HG02884 (cell line): ENCODE data around the gene IL19.
"Not testable (repeated sequence)": the region's sequence is repeated elsewhere in the genome, so short reads cannot be mapped to it uniquely, and the experiment has no call there.

Source experiments
- ATAC-seq: cut with Tn5 transposase; IDR thresholded peaks from one replicate; pipeline ENCODE4 v1.9.1; 2021; ENCODE audit warnings: mild to moderate bottlenecking, moderate library complexity; ENCODE audit not compliant: unreplicated experiment

IL19 gene

DNA sequence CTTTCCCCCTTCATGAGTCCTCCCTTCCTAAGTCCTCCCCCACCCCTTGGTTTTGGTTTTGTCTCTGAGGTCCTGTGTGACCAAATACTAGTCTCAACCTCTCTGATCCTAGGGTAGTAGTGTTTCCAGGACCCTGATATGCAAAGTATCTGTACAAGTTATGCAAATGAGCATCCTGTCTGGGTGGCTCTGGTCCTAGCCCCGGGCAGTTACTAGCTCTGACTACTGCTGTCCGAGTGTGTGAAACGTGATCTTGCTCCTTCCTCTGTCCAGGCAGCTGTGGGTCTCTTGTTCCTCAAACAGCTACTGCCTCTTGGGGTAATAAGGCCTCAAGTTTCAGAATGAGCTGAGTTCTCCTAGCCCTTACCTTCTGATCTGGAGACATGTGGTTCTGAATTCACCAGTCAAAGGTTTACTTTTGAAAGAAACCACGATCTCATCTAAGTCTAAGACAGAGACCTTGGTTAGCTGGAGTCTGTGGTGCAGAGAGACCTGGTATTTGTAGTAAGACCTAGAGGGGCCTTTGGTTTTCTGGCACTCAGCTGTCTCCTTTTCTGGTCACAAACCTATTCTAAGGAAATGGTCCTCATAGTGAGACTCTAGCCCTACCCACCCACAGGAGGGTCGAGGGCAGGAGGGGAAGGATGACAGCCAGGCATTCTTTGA is 31.0 kb upstream of the IL19 start:
- ATAC-seq, result peak; percentile 80

DNA sequence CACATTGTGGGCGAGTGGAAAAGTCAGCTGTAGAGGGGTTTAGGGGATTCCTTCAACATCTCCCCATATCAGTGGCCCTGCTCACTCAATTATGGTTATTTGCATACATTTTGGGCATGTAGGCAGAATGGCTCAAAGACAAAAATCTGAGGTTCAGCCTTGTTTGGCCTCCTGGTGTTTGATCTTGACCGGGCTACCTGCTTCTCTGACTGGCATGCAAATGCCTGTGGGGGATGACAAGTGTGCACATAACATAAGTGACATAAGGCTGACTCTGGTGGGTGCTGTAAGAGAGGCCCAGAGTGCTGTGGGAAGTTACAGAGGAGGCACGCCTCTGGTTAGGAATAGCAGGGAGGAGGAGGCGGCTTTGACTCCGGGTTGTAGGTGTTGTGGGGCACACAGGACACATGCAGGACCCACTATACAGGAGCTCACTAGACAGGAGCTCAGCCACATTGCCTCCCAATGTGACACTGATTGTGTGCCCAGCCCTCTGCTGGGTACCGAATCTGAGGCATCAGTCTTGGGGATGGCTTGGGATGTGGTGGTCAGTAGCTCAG is 29.4 kb upstream of the IL19 start:
- no peak for ATAC-seq

DNA sequence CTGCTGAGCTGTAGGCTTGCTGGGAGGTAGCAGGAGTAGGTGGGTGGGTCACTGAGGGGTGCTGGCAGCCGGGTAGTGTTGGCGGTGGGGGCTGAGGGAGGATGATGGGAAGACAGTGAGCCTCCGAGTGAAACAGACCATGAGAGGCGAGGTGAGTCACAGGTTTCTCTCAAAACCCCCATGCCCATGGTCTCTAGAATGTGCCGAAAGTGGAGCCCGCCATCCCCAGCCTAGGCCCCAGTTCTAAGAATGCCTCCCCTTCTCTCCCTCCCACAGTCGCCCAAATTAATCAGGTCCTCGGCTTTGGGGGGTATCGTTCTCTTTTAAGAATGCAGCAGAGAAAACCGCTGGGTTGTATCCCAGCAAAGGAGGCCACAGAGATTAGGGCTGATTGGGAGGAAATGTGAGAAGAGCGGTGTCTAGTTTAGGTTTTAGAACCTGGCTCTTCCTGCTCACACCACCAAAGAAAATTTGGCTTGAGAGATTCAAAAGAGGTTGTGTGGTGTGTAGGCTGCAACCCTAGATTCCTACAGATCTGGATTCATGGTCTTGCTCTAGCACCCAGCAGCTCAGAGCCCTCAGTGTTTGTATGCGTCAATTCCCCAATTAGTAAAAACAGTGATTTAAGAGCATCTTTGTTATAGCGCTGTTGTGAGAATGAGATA is 27.7 kb upstream of the IL19 start:
- no peak for ATAC-seq

DNA sequence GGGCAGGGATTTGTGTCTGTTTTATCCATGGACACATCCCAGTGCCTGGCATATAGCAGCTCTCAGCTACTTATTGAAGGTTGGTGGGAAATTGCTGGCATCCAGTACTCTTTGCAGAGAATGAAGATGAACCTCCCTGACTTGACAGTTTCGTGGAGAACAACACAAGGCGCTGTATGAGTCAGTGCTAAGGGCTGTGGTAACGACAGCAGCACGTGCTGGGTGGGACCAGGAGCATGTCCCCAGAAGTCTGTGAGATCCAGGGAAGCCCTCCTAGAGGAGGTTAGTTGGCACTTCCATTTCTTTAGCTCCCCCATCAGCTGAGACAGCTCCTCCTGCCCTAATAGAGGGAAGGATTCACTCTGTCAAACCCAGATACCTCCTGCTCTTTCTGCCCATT is 25.9 kb upstream of the IL19 start:
- no peak for ATAC-seq

DNA sequence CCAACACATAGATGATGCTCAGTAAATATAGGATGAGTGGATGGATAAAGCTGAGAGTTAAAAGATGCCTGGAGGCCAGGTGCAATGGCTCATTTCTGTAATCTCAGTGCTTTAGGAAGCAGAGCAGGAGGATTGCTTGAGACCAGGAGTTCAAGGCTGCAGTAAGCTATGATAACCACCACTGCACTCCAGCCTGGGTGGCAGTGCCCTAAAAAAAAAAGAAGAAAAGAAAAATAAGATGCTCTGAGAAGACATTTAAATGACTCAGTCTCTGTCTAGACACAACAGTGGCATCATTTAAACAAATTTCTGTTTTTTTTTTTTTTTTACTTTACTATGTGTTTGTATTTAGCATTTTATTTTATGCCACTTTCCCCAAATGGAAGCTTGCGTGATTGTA is 25.3 kb upstream of the IL19 start:
- no peak for ATAC-seq

GRCh38 chr1:206748348-206749030 is 22.1 kb upstream of the IL19 start:
- no peak for ATAC-seq

DNA sequence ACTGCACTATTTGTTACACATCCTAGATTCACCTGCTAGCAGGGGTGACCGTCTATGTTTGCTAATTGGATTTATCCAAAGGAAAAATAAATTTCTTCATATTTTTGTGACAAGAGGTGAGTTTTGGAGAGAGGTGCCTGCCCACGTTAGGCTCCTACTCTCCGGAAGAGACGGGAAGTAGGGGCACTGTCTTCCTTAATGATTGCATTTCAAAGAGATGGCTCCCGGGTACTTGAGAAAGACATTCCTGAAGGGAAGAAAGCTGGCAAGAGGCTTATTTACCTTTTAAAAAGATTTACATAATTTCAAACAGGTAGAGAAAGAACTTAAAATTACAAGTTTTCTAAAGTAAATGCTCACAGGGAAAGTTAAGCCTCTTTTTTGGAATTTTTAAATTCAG is 18.7 kb upstream of the IL19 start:
- no peak for ATAC-seq

- no peak for ATAC-seq
Measured at GRCh38 chr1:206752481-206752880, 18.1 kb upstream of the IL19 start.

DNA sequence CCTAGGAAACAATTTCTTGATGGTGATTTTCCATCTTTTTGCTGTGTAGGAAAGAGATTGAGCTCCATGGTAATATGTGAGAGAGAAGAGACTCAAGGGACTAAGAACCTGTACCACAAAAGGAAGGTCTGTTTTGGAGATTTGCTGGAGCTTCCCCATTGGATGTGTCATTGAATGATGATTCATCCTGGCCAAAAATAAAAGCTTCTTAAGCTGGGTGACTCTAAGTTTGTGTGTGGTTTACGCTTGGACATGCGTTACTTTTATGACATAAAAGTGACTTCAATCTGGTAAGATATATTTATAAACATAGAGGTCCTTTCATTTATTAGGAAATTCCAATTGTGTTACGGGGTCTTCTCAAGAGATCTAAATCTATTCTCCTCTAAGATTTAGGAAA is 17.4 kb upstream of the IL19 start:
- no peak for ATAC-seq

DNA sequence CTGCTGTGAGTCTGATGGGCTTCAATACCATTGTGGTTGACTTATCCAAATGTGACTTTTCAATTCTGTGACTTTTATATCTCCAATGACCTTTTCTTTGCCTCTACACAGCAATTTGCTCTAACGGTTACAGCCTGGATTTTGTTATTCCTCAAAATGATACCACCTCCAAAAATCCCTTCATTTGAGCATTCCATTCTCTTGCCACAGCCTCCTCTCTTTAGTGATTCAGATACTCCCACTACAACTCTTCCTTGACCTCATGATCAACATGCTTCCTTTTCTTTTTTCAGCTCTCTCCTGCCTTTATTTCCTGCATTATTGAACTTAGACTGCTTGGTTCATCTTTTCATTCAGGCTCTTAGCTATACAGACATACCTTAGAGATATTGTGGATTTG is 16.6 kb upstream of the IL19 start:
- no peak for ATAC-seq

GRCh38 chr1:206757524-206758266 is 12.9 kb upstream of the IL19 start:
- ATAC-seq, result no peak

DNA sequence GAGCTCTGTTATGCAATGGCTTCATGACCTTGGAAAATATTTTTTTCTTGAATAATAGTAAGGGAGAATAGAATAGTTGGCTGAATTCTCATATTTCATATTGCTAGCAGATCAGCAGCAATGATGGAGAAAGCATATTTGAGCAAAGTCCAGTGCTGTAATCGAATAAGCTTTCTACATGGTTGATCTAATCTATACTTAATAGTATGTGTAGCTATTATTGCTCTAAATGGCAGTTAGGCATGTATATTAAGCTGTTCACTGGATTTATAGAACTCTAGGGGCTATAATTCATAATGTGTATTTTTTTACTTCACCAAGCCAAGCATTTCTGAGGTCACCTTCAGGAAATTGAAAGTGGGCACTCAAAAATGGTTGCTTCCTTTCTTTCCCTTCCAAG is 10.0 kb upstream of the IL19 start:
- ATAC-seq, result no peak

DNA sequence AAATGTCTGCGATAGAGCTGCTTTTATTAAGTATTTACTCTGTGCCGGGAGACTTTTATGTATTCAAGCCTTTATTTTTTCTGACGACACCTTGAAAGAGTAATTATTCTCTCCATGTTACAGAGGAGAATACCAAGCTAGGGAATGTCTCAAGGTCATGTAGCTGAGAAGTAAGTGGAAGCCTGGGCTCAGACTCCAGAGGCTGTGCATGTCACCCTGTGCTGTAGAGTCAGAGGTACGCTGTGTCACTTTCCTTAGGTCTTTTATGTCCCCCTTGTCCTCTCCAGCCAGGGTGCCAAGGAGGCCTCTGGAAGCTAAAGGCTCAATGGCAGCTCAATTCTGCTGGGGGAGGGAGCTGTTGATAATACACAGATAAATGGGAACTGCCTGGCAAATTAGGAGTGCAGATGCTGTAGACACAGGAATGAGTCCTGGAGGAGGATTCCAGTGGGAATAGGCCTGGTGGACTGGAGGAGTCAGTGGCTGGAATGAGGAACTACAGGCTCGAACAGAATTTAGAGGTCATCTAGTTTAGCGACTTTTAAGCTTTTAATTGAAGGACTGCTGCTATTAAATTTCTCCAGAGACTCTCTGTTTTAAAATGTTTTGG is 9.3 kb upstream of the IL19 start:
- no peak for ATAC-seq

DNA sequence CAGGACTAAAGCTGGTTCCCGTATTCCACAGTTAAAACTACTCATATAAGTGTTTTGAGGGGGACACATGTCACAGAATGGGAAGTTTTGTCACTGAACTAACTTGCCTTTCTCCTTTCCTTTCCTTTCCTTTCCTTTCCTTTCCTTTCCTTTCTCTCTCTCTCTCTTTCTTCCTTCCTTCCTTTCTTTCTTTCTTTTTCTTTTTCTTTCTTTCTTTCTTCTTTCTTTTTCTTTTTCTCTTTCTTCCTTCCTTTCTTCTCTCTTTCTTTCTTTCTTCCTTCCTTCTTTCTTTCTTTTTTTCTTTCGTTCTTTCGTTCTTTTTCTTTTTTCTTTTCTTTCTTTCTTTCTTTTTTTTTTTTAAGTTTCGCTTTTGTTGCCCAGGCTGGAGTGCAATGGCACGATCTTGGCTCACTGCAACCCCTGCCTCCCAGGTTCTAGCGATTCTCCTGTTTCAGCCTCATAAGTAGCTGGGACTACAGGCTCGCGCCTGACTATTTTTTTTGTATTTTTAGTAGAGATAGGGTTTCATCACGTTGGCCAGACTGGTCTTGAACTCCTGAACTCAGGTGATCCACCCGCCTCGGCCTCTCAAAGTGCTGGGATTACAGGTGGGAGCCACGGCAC is 7.7 kb upstream of the IL19 start:
- ATAC-seq, result not testable (repeated sequence)

GRCh38 chr1:206765771-206766170 is 4.8 kb upstream of the IL19 start:
- ATAC-seq, result not testable (repeated sequence)

GRCh38 chr1:206766251-206766856 is 4.2 kb upstream of the IL19 start:
- peak; percentile 52 for ATAC-seq

GRCh38 chr1:206768472-206769303 is 1.9 kb upstream of the IL19 start:
- ATAC-seq, result no peak

DNA sequence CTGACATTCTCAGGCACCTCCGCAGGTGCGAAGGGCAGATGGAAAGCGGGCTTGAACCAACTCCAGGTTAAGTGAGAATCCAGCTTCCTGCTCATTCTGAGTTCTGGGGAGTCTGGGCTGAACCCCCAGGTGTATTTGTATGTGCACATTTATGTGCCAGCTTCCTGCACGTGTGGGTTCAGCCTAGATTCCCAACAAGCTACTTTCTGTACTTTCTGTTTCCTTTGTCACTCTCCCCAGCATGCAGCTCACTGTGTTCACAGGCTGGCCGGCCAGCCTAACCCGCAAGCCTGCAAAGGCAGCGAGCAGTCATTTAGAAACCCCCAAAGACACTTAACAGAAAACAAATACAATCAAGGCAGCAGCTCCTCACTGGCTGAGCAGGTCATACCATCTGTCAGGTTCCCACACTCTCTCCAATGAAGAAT is 1.3 kb upstream of the IL19 start:
- peak; percentile 64 for ATAC-seq

DNA sequence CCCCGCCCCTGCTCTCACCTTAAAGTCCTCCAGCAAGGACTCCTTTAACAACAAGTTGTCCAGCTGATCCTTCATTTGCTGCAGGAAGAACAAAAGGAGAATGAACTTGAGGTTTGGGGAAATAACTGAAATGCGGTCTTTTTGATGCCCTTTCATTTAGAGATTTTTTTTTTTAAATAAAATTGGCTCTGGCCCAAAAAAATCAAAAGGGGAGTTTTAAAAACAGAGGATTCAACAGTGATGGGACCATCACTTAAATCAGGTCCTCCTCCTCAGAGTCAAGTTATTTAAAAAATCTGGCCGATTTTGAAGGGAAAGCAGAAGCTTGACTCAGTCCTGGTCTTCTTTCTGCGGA is 742 bp downstream of the IL19 start:
- no peak for ATAC-seq
